WERI-Rb-1 (cell line): ENCODE results near the gene RAPGEFL1.
"Not testable (repeated sequence)": the region's sequence is repeated elsewhere in the genome, so short reads cannot be mapped to it uniquely, and the experiment has no call there.

Experiments
- DNase-seq: peaks from one replicate; pipeline ENCODE4 v3.0.0-alpha.2; 2020
- H3K27ac ChIP-seq: fragments of 250-450 bp; sonication (Bioruptor Pico); 2 replicates; pipeline ENCODE4 v1.5.1; 2020; ENCODE audit warnings: mild to moderate bottlenecking, moderate library complexity
- H3K27me3 ChIP-seq: fragments of 250-450 bp; sonication (Bioruptor Pico); 2 replicates; pipeline ENCODE4 v1.5.1; 2021; ENCODE audit warnings: mild to moderate bottlenecking, low read depth, moderate library complexity; ENCODE audit not compliant: insufficient read depth, severe bottlenecking
- H3K36me3 ChIP-seq: fragments of 250-450 bp; sonication (Bioruptor Pico); 2 replicates; pipeline ENCODE4 v1.5.1; 2020; ENCODE audit warnings: mild to moderate bottlenecking, moderate library complexity
- H3K4me3 ChIP-seq: 2 replicates; pipeline ENCODE4 v1.5.1; 2011; ENCODE audit warnings: low read depth, mild to moderate bottlenecking, control low read depth, low read length
- H3K9me3 ChIP-seq: fragments of 250-450 bp; sonication (Bioruptor Pico); 2 replicates; pipeline ENCODE4 v1.5.1; 2021; ENCODE audit warnings: mild to moderate bottlenecking, moderate library complexity; ENCODE audit not compliant: severe bottlenecking
- CTCF ChIP-seq: IDR thresholded peaks from 2 replicates; pipeline ENCODE4 v1.5.1; 2011; ENCODE audit warnings: low read depth, mild to moderate bottlenecking, control low read depth, inconsistent platforms, low read length

RAPGEFL1 gene

GRCh38 chr17:40139566-40140058, 37.7 kb upstream of the RAPGEFL1 start:
- TF ChIP-seq CTCF, result no peak
- no peak for DNase-seq
- Histone ChIP-seq H3K36me3 (peaks cover 80% of the 10 kb centered on the region), H3K27me3 (no peaks in the 10 kb centered on the region), H3K27ac (peak overlapping the region; percentile 100), H3K9me3 (no peaks in the 10 kb centered on the region), H3K4me3 (peak overlapping the region; percentile 54)

- H3K36me3 ChIP-seq, result peaks cover 79% of the 10 kb centered on the region
These were observed 34.1 kb upstream of the RAPGEFL1 start for GRCh38 chr17:40143166-40143565.

GRCh38 chr17:40145476-40145875, 31.8 kb upstream of the RAPGEFL1 start:
- Histone ChIP-seq H3K4me3 (no peak overlapping the region), H3K27me3 (no peaks in the 10 kb centered on the region), H3K36me3 (peaks cover 90% of the 10 kb centered on the region), H3K27ac (no peak overlapping the region), H3K9me3 (no peaks in the 10 kb centered on the region)
- no peak for TF ChIP-seq CTCF
- no peak for DNase-seq

More at GRCh38 chr17:40143166-40143565, 34.1 kb upstream of the RAPGEFL1 start:
- DNase-seq, H3K9me3 ChIP-seq, H3K27ac ChIP-seq, H3K27me3 ChIP-seq, H3K4me3 ChIP-seq: not testable (repeated sequence)

- DNase-seq, result no peak
- peaks cover 92% of the 10 kb centered on the region for H3K36me3 ChIP-seq
- no peak overlapping the region for H3K27ac ChIP-seq
- TF ChIP-seq CTCF, result no peak
- H3K27me3 ChIP-seq, result no peaks in the 10 kb centered on the region
- H3K4me3 ChIP-seq, result no peak overlapping the region
- H3K9me3 ChIP-seq, result no peaks in the 10 kb centered on the region
These were observed 28.7 kb upstream of the RAPGEFL1 start for GRCh38 chr17:40148527-40148926.

GRCh38 chr17:40150276-40150675, 27.0 kb upstream of the RAPGEFL1 start:
- H3K9me3 ChIP-seq, result no peaks in the 10 kb centered on the region
- H3K4me3 ChIP-seq, result no peak overlapping the region
- DNase-seq, result no peak
- no peaks in the 10 kb centered on the region for H3K27me3 ChIP-seq
- H3K36me3 ChIP-seq, result peaks cover 99% of the 10 kb centered on the region
- no peak for TF ChIP-seq CTCF
- no peak overlapping the region for H3K27ac ChIP-seq

GRCh38 chr17:40151414-40151963, 25.8 kb upstream of the RAPGEFL1 start:
- Histone ChIP-seq H3K36me3 (peaks cover 99% of the 10 kb centered on the region), H3K9me3 (no peaks in the 10 kb centered on the region), H3K4me3 (no peak overlapping the region), H3K27me3 (no peaks in the 10 kb centered on the region), H3K27ac (no peak overlapping the region)
- DNase-seq, result no peak
- TF ChIP-seq CTCF, result no peak
